Small intestine (tissue), 7 donors: Measurements from ENCODE around the gene C5orf15. TPM values are rescaled to one million over a fixed set of nuclear protein-coding genes. Genes with fewer than 3 reads are reported as not detected.

Experiments used
- DNase-seq, 2 donors: peaks; one replicate each; pipeline versions ENCODE4 v3.0.0 to v3.0.0-alpha.2; 2013
- FAIRE-seq: peaks from 2 replicates; lab custom pipeline; 2012; peaks lifted over from hg19 to GRCh38; lab: Jason Lieb, UNC
- H3K27ac ChIP-seq, 3 donors: one replicate each; pipeline ENCODE4 v1.5.1; 2013; ENCODE audit warnings: low read length in 2 of 3, mild to moderate bottlenecking in 2 of 3, control low read depth in 1 of 3, inconsistent platforms in 1 of 3, low read depth in 1 of 3, moderate library complexity in 1 of 3
- H3K27me3 ChIP-seq, 3 donors: one replicate each; pipeline ENCODE4 v1.6.1; 2013; ENCODE audit warnings: low read length in 3 of 3, inconsistent platforms in 1 of 3; ENCODE audit not compliant: control insufficient read depth in 3 of 3, insufficient read depth in 3 of 3
- H3K36me3 ChIP-seq, 3 donors: one replicate each; pipeline ENCODE4 v1.6.1; 2013; ENCODE audit warnings: low read length in 3 of 3, inconsistent platforms in 1 of 3, low read depth in 1 of 3, mild to moderate bottlenecking in 1 of 3, moderate library complexity in 1 of 3; ENCODE audit not compliant: control insufficient read depth in 3 of 3, insufficient read depth in 2 of 3
- H3K4me1 ChIP-seq, 3 donors: one replicate each; pipeline ENCODE4 v1.6.1; 2013; ENCODE audit warnings: low read length in 2 of 3, inconsistent platforms in 1 of 3, low read depth in 1 of 3, mild to moderate bottlenecking in 1 of 3, moderate library complexity in 1 of 3; ENCODE audit not compliant: control insufficient read depth in 3 of 3, insufficient read depth in 2 of 3
- H3K4me3 ChIP-seq, 3 donors: one replicate each; pipeline ENCODE4 v1.5.1; 2013; ENCODE audit warnings: low read length in 3 of 3, control low read depth in 1 of 3, inconsistent platforms in 1 of 3, low read depth in 1 of 3, mild to moderate bottlenecking in 1 of 3, moderate library complexity in 1 of 3
- H3K9me3 ChIP-seq, 2 donors: one replicate each; pipeline ENCODE4 v1.6.1; 2013; ENCODE audit warnings: low read depth in 1 of 2, low read length in 1 of 2; ENCODE audit not compliant: control insufficient read depth in 2 of 2, insufficient read depth in 1 of 2
- WGBS, 3 donors: extraction: QIAGEN DNeasy Blood & Tissue Kit; methylation state at CpG; one replicate each; pipeline ENCODE4 v1.1.7; 2013; 5-methylcytosine and 5-hydroxymethylcytosine counted together
- polyA plus RNA-seq, 4 donors: library from polyadenylated mRNA; stranded (reverse) in 3 of 4; unstranded in 1 of 4; fragments of 200-250 nt in 3 of 4; fragments of 120-200 nt in 1 of 4; gene quantifications; one replicate each; pipeline versions ENCODE4 v1.2.1 to v1.2.3, GENCODE V29; 2013
- donor health status: healthy with polysubstance abuse.
- donor health status: control.
- donor health status: control.
- donor health status: Bipolar disorder and iron deficiency.
- donor health status: healthy.

C5orf15 gene
- polyA plus RNA-seq, 4 donors: 17.3 to 71.2 (median 29.7) TPM

- Histone ChIP-seq H3K4me3 (peak overlapping the region; percentile 86 to 95 (median 87)), H3K27ac (peak overlapping the region; percentile 97 to 100 (median 99)), H3K36me3 (peaks cover 0 to 41% (median 0%) of the 10 kb centered on the region in 3 donors), H3K9me3 (no peaks in the 10 kb centered on the region), H3K4me1 (peaks cover 7 to 65% (median 16%) of the 10 kb centered on the region in 3 donors), H3K27me3 (no peaks in the 10 kb centered on the region)
- DNase-seq (peak; percentile 55 to 79), FAIRE-seq (no peak)
- WGBS, 3 donors: 0 to 1% (median 1%) methylated on average over 48 to 90 of the region's 90 CpGs
Observed at GRCh38 chr5:134003817-134004625, 35.6 kb upstream of the C5orf15 start.

GRCh38 chr5:134003064-134003816, 34.8 kb upstream of the C5orf15 start:
- WGBS, 3 donors: 2 to 18% (median 8%) methylated on average over 11 of the region's 11 CpGs
- peak overlapping the region; percentile 86 to 95 (median 87) for H3K4me3 ChIP-seq
- no peaks in the 10 kb centered on the region for H3K9me3 ChIP-seq
- DNase-seq (no peak), FAIRE-seq (no peak)
- H3K36me3 ChIP-seq: peaks cover 0 to 47% (median 0%) of the 10 kb centered on the region in 3 donors
- peak overlapping the region; percentile 97 to 100 (median 99) for H3K27ac ChIP-seq
- no peaks in the 10 kb centered on the region for H3K27me3 ChIP-seq
- peaks cover 7 to 65% (median 16%) of the 10 kb centered on the region in 3 donors for H3K4me1 ChIP-seq

- peak overlapping the region in 2 of 3 donors; percentile 6 to 23 for H3K27ac ChIP-seq
- no peaks in the 10 kb centered on the region for H3K27me3 ChIP-seq
- H3K36me3 ChIP-seq: peaks cover 0 to 45% (median 0%) of the 10 kb centered on the region in 3 donors
- peaks cover 7 to 58% (median 16%) of the 10 kb centered on the region in 3 donors for H3K4me1 ChIP-seq
- FAIRE-seq (no peak), DNase-seq (no peak)
- no peaks in the 10 kb centered on the region for H3K9me3 ChIP-seq
- WGBS, 3 donors: 54 to 77% (median 60%) methylated on average over 13 of the region's 13 CpGs
- peak overlapping the region in 2 of 3 donors; percentile 1 to 95 for H3K4me3 ChIP-seq
Observed at GRCh38 chr5:134001938-134002731, 33.7 kb upstream of the C5orf15 start.

GRCh38 chr5:134000696-134001453, 32.5 kb upstream of the C5orf15 start:
- Histone ChIP-seq H3K36me3 (peaks cover 0 to 49% (median 0%) of the 10 kb centered on the region in 3 donors), H3K27me3 (no peaks in the 10 kb centered on the region), H3K4me1 (peaks cover 14 to 58% (median 22%) of the 10 kb centered on the region in 3 donors), H3K27ac (peak overlapping the region; percentile 55 to 91 (median 60)), H3K4me3 (no peak overlapping the region), H3K9me3 (no peaks in the 10 kb centered on the region)
- DNase-seq: peak; percentile 60 to 67
- WGBS, 3 donors: 25 to 68% (median 50%) methylated on average over 10 of the region's 10 CpGs
- no peak for FAIRE-seq

- 35 to 72% (median 45%) methylated on average over 5 of the region's 5 CpGs for WGBS, 3 donors
- Histone ChIP-seq H3K36me3 (peaks cover 0 to 49% (median 0%) of the 10 kb centered on the region in 3 donors), H3K9me3 (no peaks in the 10 kb centered on the region), H3K27ac (peak overlapping the region; percentile 8 to 91 (median 60)), H3K4me1 (peaks cover 17 to 60% (median 23%) of the 10 kb centered on the region in 3 donors), H3K27me3 (no peaks in the 10 kb centered on the region), H3K4me3 (no peak overlapping the region)
- FAIRE-seq (no peak), DNase-seq (peak; percentile 41 to 75)
Observed at GRCh38 chr5:134000091-134000511, 31.7 kb upstream of the C5orf15 start.

- Histone ChIP-seq H3K27me3 (no peaks in the 10 kb centered on the region), H3K4me1 (peaks cover 22 to 64% (median 28%) of the 10 kb centered on the region in 3 donors), H3K4me3 (no peak overlapping the region), H3K36me3 (peaks cover 0 to 49% (median 0%) of the 10 kb centered on the region in 3 donors), H3K9me3 (no peaks in the 10 kb centered on the region), H3K27ac (no peak overlapping the region)
- FAIRE-seq (no peak), DNase-seq (no peak)
- 57 to 84% (median 69%) methylated on average over 7 of the region's 7 CpGs for WGBS, 3 donors
Observed at GRCh38 chr5:133998807-133999206, 30.4 kb upstream of the C5orf15 start.

GRCh38 chr5:133998042-133998441, 29.6 kb upstream of the C5orf15 start:
- WGBS, 3 donors: 71 to 76% (median 74%) methylated on average over 6 of the region's 6 CpGs
- Histone ChIP-seq H3K9me3 (no peaks in the 10 kb centered on the region), H3K4me1 (peaks cover 22 to 60% (median 23%) of the 10 kb centered on the region in 3 donors)

More at GRCh38 chr5:133998042-133998441, 29.6 kb upstream of the C5orf15 start:
- Histone ChIP-seq H3K27ac (no peak overlapping the region), H3K4me3 (no peak overlapping the region), H3K27me3 (no peaks in the 10 kb centered on the region), H3K36me3 (peaks cover 0 to 47% (median 0%) of the 10 kb centered on the region in 3 donors)
- no peak for FAIRE-seq
- DNase-seq: no peak
